Natural killer cell (primary cell): ENCODE measurements around the gene FLT3LG. TPM values are rescaled to one million over a fixed set of nuclear protein-coding genes. Genes with fewer than 3 reads are reported as not detected.
"Not testable (repeated sequence)": the region's sequence is repeated elsewhere in the genome, so short reads cannot be mapped to it uniquely, and the experiment has no call there.

Source experiments
- ATAC-seq, 3 donors: fragments of 150-1000 bp in 2 of 3; fragments of 200-7000 bp in 1 of 3; cut with Tn5 transposase; 1 replicate in 1 of 3; 2 replicates in 2 of 3; pipeline ENCODE4 v1.10.0; 2021; ENCODE audit warnings: mild to moderate bottlenecking in 2 of 3, moderate library complexity in 2 of 3
- DNase-seq, 2 donors: peaks; one replicate each; pipeline versions ENCODE4 v3.0.0 to v3.0.0-alpha.2; 2013 to 2021; ENCODE audit warnings: mixed read lengths in 1 of 2
- H3K27ac ChIP-seq: one replicate; pipeline ENCODE4 v1.5.1; 2013; ENCODE audit warnings: mild to moderate bottlenecking, low read length
- H3K27me3 ChIP-seq: one replicate; pipeline ENCODE4 v1.6.1; 2013; ENCODE audit warnings: low read length; ENCODE audit not compliant: control insufficient read depth, insufficient read depth
- H3K36me3 ChIP-seq: one replicate; pipeline ENCODE4 v1.6.1; 2013; ENCODE audit warnings: low read length; ENCODE audit not compliant: control insufficient read depth, insufficient read depth
- H3K4me1 ChIP-seq: one replicate; pipeline ENCODE4 v1.6.1; 2013; ENCODE audit warnings: low read length; ENCODE audit not compliant: control insufficient read depth, insufficient read depth
- H3K4me3 ChIP-seq: one replicate; pipeline ENCODE4 v1.5.1; 2013; ENCODE audit warnings: low read length
- H3K9me3 ChIP-seq: one replicate; pipeline ENCODE4 v1.6.1; 2013; ENCODE audit warnings: low read length; ENCODE audit not compliant: control insufficient read depth, insufficient read depth
- H3K27ac Mint-ChIP-seq, 2 donors: one replicate each; pipeline ENCODE4 v1.8.0; 2022; ENCODE audit warnings: mild to moderate bottlenecking in 2 of 2, mixed read lengths in 2 of 2, moderate library complexity in 1 of 2
- H3K27me3 Mint-ChIP-seq, 2 donors: one replicate each; pipeline ENCODE4 v1.8.0; 2022; ENCODE audit warnings: low read depth in 2 of 2, mixed read lengths in 2 of 2
- H3K36me3 Mint-ChIP-seq: one replicate; pipeline ENCODE4 v1.8.0; 2022; ENCODE audit warnings: mixed read lengths
- H3K4me1 Mint-ChIP-seq, 2 donors: one replicate each; pipeline ENCODE4 v1.8.0; 2022; ENCODE audit warnings: mixed read lengths in 2 of 2
- H3K4me3 Mint-ChIP-seq: one replicate; pipeline ENCODE4 v1.8.0; 2022; ENCODE audit warnings: mild to moderate bottlenecking, moderate library complexity, mixed read lengths
- H3K9me3 Mint-ChIP-seq, 2 donors: one replicate each; pipeline ENCODE4 v1.8.0; 2022; ENCODE audit warnings: mixed read lengths in 2 of 2
- WGBS: methylation state at CpG from one replicate; pipeline ENCODE4 v1.1.7; 2013; ENCODE audit warnings: missing lambda C conversion rate; ENCODE audit not compliant: insufficient coverage; 5-methylcytosine and 5-hydroxymethylcytosine counted together
- intact Hi-C: fragments of 100-400 bp; cut with micrococcal nuclease; formaldehyde crosslinking; loops from one replicate; pipeline ENCODE4 v1.14.2; 2022
- total RNA-seq, 4 donors: library from RNA; stranded (reverse); fragments of 120-200 nt in 1 of 4; gene quantifications; one replicate each; pipeline versions ENCODE4 v1.2.3 to v1.2.4, GENCODE V29; 2013 to 2022
- TF ChIP-seq, protein P1 (sequence below): fragments of 200-600 bp; IDR thresholded peaks from one replicate; pipeline ENCODE4 v1.8.0; 2022; ENCODE audit warnings: antibody characterized with exemption

FLT3LG gene
- total RNA-seq, 3 donors from 2014 or later (not counting 1 experiment from before 2014, with no cell fraction given): 44.7 to 65.7 (median 64.8) TPM

- ATAC-seq: peak; percentile 92 to 97 (median 93)
- Mint-ChIP-seq H3K27ac (peak overlapping the region; percentile 69 to 88), H3K4me3 (peak overlapping the region; percentile 83), H3K36me3 (no peaks in the 10 kb centered on the region), H3K9me3 (no peaks in the 10 kb centered on the region), H3K27me3 (peaks cover 35 to 36% of the 10 kb centered on the region in 2 donors), H3K4me1 (peaks cover 22 to 48% of the 10 kb centered on the region in 2 donors)
- peak overlapping the region; percentile 52 for H3K4me3 ChIP-seq
- intact Hi-C loops: loop anchor here (1.0 kb wide), 5 partner anchors 8 to 217 kb away; partner anchors contain the start of gene PIH1D1
- no peaks in the 10 kb centered on the region for H3K9me3 ChIP-seq
- TF ChIP-seq, protein P1, sequence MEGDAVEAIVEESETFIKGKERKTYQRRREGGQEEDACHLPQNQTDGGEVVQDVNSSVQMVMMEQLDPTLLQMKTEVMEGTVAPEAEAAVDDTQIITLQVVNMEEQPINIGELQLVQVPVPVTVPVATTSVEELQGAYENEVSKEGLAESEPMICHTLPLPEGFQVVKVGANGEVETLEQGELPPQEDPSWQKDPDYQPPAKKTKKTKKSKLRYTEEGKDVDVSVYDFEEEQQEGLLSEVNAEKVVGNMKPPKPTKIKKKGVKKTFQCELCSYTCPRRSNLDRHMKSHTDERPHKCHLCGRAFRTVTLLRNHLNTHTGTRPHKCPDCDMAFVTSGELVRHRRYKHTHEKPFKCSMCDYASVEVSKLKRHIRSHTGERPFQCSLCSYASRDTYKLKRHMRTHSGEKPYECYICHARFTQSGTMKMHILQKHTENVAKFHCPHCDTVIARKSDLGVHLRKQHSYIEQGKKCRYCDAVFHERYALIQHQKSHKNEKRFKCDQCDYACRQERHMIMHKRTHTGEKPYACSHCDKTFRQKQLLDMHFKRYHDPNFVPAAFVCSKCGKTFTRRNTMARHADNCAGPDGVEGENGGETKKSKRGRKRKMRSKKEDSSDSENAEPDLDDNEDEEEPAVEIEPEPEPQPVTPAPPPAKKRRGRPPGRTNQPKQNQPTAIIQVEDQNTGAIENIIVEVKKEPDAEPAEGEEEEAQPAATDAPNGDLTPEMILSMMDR: peak; percentile 81
- peak; percentile 92 to 97 for DNase-seq
- under 1% methylated on average over 47 of the region's 47 CpGs for WGBS
- peaks cover 32% of the 10 kb centered on the region for H3K4me1 ChIP-seq
- H3K36me3 ChIP-seq: peaks cover 18% of the 10 kb centered on the region
- H3K27me3 ChIP-seq: peaks cover 33% of the 10 kb centered on the region
- peak overlapping the region; percentile 64 for H3K27ac ChIP-seq
Measured at GRCh38 chr19:49443366-49444099, 30.5 kb upstream of the FLT3LG start.

GRCh38 chr19:49444100-49444700 lies 29.8 kb upstream of the FLT3LG start:
- H3K4me3 Mint-ChIP-seq: peak overlapping the region; percentile 83
- H3K4me1 Mint-ChIP-seq: peaks cover 26 to 51% of the 10 kb centered on the region in 2 donors
- ATAC-seq, H3K9me3 ChIP-seq, H3K9me3 Mint-ChIP-seq, H3K36me3 Mint-ChIP-seq, H3K27ac ChIP-seq, intact Hi-C loops, H3K4me3 ChIP-seq, DNase-seq: not testable (repeated sequence)
- peaks cover 25% of the 10 kb centered on the region for H3K36me3 ChIP-seq
- WGBS: 87% methylated on average over 5 of the region's 5 CpGs
- H3K27me3 ChIP-seq: peaks cover 28% of the 10 kb centered on the region
- peaks cover 32% of the 10 kb centered on the region for H3K4me1 ChIP-seq
- H3K27ac Mint-ChIP-seq: peak overlapping the region; percentile 69 to 88
- H3K27me3 Mint-ChIP-seq: peaks cover 28 to 30% of the 10 kb centered on the region in 2 donors

DNA sequence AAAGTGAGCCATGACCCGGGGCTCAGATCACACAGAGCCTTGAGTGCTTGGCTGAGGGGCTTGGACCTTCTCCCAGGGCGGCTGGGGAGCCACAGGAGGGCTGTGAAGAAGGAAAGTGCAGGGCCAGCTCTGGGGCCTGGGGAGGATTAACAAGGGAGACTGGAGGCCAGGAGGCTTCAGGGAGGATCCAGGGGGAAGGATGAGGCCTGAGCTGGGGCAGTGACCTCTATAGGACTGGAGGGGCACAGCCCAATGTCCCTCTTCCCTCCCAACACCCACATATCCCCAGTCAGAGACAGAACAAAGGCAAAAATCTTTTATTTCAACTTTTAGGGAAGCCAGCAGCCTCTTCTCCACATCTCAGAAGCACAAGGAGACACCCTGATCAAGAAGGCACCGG lies 28.0 kb upstream of the FLT3LG start:
- H3K4me3 ChIP-seq: no peak overlapping the region
- H3K27me3 Mint-ChIP-seq: peaks cover 12% of the 10 kb centered on the region in 2 donors
- no peaks in the 10 kb centered on the region for H3K36me3 Mint-ChIP-seq
- DNase-seq (no peak), ATAC-seq (no peak)
- H3K36me3 ChIP-seq: peaks cover 31% of the 10 kb centered on the region
- no peak overlapping the region for H3K4me3 Mint-ChIP-seq
- H3K9me3 Mint-ChIP-seq: no peaks in the 10 kb centered on the region
- 75% methylated on average over 3 of the region's 3 CpGs for WGBS
- H3K27me3 ChIP-seq: peaks cover 13% of the 10 kb centered on the region
- peaks cover 36 to 55% of the 10 kb centered on the region in 2 donors for H3K4me1 Mint-ChIP-seq
- peaks cover 40% of the 10 kb centered on the region for H3K4me1 ChIP-seq
- H3K27ac ChIP-seq: no peak overlapping the region
- H3K27ac Mint-ChIP-seq: peak overlapping the region in 1 of 2 donors; percentile 20
- intact Hi-C loops: no loop called here
- no peaks in the 10 kb centered on the region for H3K9me3 ChIP-seq
- TF ChIP-seq, protein P1: no peak
